ENCODE results near the gene CFLAR. TPM values are rescaled to one million over a fixed set of nuclear protein-coding genes. Genes with fewer than 3 reads are reported as not detected.
A peak's percentile ranks its signal among the peaks of the same experiment; 100 is the strongest.

The CFLAR gene
- 69.2 and 70.1 TPM in 2 replicates for total RNA-seq (2022)
- Bru-seq, nascent RNA, result percentile 88 among the genes with signal in this experiment
- BruChase-seq, experiment 1, labeled RNA remaining after a 6-hour chase, result percentile 94 among the genes with signal in this experiment
- percentile 92 among the genes with signal in this experiment for BruChase-seq, experiment 2, labeled RNA remaining after a 2-hour chase
- long read RNA-seq, full-length matches to known transcripts, result 34 of 78 reads
- long read RNA-seq, partial matches to known transcripts, result 24 of 78 reads
- long read RNA-seq, other reads (novel, unspliced or antisense), result 20 of 78 reads

GRCh38 chr2:201116115-201116958 is at the start of gene CFLAR:
CFLAR (plus strand) TSS chr2:201116164; CDS start chr2:201129866, 13,702 bp downstream.
- BruUV-seq (replicated peaks), result TSS peak; percentile 36
- DNase-seq (ENCODE audit: unreplicated experiment), result peak; percentile 73
- H3K9me3 Mint-ChIP-seq (ENCODE audit: unreplicated experiment), result no peaks in the 10 kb centered on the region
- POLR2A ChIA-PET, result interaction anchor here (0.6 to 8.0 kb wide), 24 partner anchors 9 to 569 kb away, joined by 3 to 198 read pairs (median 6); partner anchors contain the start of genes CLK1, HYCC2, NDUFB3 and NIF3L1
- intact Hi-C loops (cut with micrococcal nuclease), result loop anchor here (2.0 kb wide), 2 partner anchors 46 to 116 kb away; partner anchors contain the start of gene HYCC2
- peak within 1 kb of the TSS; percentile 93 for H3K4me3 Mint-ChIP-seq (ENCODE audit: unreplicated experiment)
- peak within 1 kb of the TSS; percentile 98 for H3K27ac Mint-ChIP-seq (ENCODE audit: low read depth, unreplicated experiment)
- H3K27me3 Mint-ChIP-seq (ENCODE audit: insufficient read depth, unreplicated experiment), result no peaks in the 10 kb centered on the region
- H3K36me3 Mint-ChIP-seq (ENCODE audit: insufficient read depth, unreplicated experiment), result peaks cover 15% of the 10 kb centered on the region
- no peak for TF ChIP-seq CTCF (IDR thresholded peaks at IDR 0.05; ENCODE audit: unreplicated experiment)
- peaks cover 24% of the 10 kb centered on the region for H3K4me1 Mint-ChIP-seq (ENCODE audit: insufficient read depth, unreplicated experiment)
- CTCF ChIA-PET, result interaction anchor here (0.5 to 5.4 kb wide), 17 partner anchors 9 to 744 kb away, joined by 3 to 46 read pairs (median 4); no protein-coding TSS in a partner anchor

GRCh38 chr2:201070948-201071478 is 45.0 kb upstream of the CFLAR start:
- Mint-ChIP-seq H3K36me3 (ENCODE audit: insufficient read depth, unreplicated experiment) (peaks cover 13% of the 10 kb centered on the region), H3K27ac (ENCODE audit: low read depth, unreplicated experiment) (peak overlapping the region; percentile 89), H3K4me3 (ENCODE audit: unreplicated experiment) (peak overlapping the region; percentile 81), H3K9me3 (ENCODE audit: unreplicated experiment) (no peaks in the 10 kb centered on the region), H3K27me3 (ENCODE audit: insufficient read depth, unreplicated experiment) (no peaks in the 10 kb centered on the region), H3K4me1 (ENCODE audit: insufficient read depth, unreplicated experiment) (peaks cover 25% of the 10 kb centered on the region)
- no peak for TF ChIP-seq CTCF (IDR thresholded peaks at IDR 0.05; ENCODE audit: unreplicated experiment)
- CTCF ChIA-PET, result interaction anchor here (0.5 to 7.2 kb wide), 21 partner anchors 15 to 1134 kb away, joined by 3 to 94 read pairs (median 5); partner anchors contain the start of genes NIF3L1, ORC2 and PPIL3
- BruUV-seq (replicated peaks), result no TSS peak
- intact Hi-C loops (cut with micrococcal nuclease), result loop anchor here (1.0 to 2.0 kb wide), 3 partner anchors 46 to 162 kb away; partner anchors contain the start of gene CFLAR
- DNase-seq (ENCODE audit: unreplicated experiment), result peak; percentile 42
- POLR2A ChIA-PET, result interaction anchor here (0.7 to 7.8 kb wide), 24 partner anchors 8 to 315 kb away, joined by 3 to 175 read pairs (median 8); partner anchors contain the start of genes CFLAR, CLK1, NIF3L1 and ORC2

GRCh38 chr2:201071479-201072200 is 44.3 kb upstream of the CFLAR start, which contains the start of the genes HYCC2 and NDUFB3:
HYCC2 (minus strand) TSS chr2:201071671; CDS start chr2:201024009, 47,662 bp downstream.
NDUFB3 (plus strand) TSS chr2:201072001; CDS start chr2:201078883, 6,882 bp downstream.
- TF ChIP-seq CTCF (IDR thresholded peaks at IDR 0.05; ENCODE audit: unreplicated experiment), result no peak
- H3K36me3 Mint-ChIP-seq (ENCODE audit: insufficient read depth, unreplicated experiment), result peaks cover 13% of the 10 kb centered on the region
- CTCF ChIA-PET, result interaction anchor here (0.6 to 4.2 kb wide), 12 partner anchors 13 to 1133 kb away, joined by 3 to 38 read pairs (median 4); no protein-coding TSS in a partner anchor
- POLR2A ChIA-PET, result interaction anchor here (0.7 to 7.8 kb wide), 31 partner anchors 8 to 358 kb away, joined by 3 to 175 read pairs (median 6); partner anchors contain the start of genes CFLAR, CLK1, NIF3L1 and ORC2
- no peaks in the 10 kb centered on the region for H3K27me3 Mint-ChIP-seq (ENCODE audit: insufficient read depth, unreplicated experiment)
- intact Hi-C loops (cut with micrococcal nuclease), result loop anchor here (1.0 to 2.0 kb wide), 4 partner anchors 45 to 161 kb away; partner anchors contain the start of gene CFLAR
- H3K27ac Mint-ChIP-seq (ENCODE audit: low read depth, unreplicated experiment), result peak within 1 kb of the TSS; percentile 89
- H3K9me3 Mint-ChIP-seq (ENCODE audit: unreplicated experiment), result no peaks in the 10 kb centered on the region
- H3K4me3 Mint-ChIP-seq (ENCODE audit: unreplicated experiment), result peak within 1 kb of the TSS; percentile 81
- no TSS peak for BruUV-seq (replicated peaks)
- DNase-seq (ENCODE audit: unreplicated experiment), result peak; percentile 93
- peaks cover 25% of the 10 kb centered on the region for H3K4me1 Mint-ChIP-seq (ENCODE audit: insufficient read depth, unreplicated experiment)

Data from MCF 10A (cell line).